Left renal cortex interstitium (tissue), 4 donors: Measurements from ENCODE around the gene PCNT. TPM values are rescaled to one million over a fixed set of nuclear protein-coding genes. Genes with fewer than 3 reads are reported as not detected.
"Not testable (repeated sequence)": the region's sequence is repeated elsewhere in the genome, so short reads cannot be mapped to it uniquely, and the experiment has no call there.

Experiments
- DNase-seq, 4 donors: peaks; one replicate each; pipeline ENCODE4 v3.0.0-alpha.2; 2013; ENCODE audit warnings: low read depth in 4 of 4, low spot score in 2 of 4, missing footprints in 1 of 4
- polyA plus RNA-seq, 4 donors: library from polyadenylated mRNA; unstranded; fragments of 120-200 nt; gene quantifications; one replicate each; pipeline ENCODE4 v1.2.1, GENCODE V29; 2013; ENCODE audit not compliant: insufficient read length in 4 of 4

Gene PCNT
- polyA plus RNA-seq, 4 donors, result 25.6 to 46.3 (median 35.3) TPM

DNA sequence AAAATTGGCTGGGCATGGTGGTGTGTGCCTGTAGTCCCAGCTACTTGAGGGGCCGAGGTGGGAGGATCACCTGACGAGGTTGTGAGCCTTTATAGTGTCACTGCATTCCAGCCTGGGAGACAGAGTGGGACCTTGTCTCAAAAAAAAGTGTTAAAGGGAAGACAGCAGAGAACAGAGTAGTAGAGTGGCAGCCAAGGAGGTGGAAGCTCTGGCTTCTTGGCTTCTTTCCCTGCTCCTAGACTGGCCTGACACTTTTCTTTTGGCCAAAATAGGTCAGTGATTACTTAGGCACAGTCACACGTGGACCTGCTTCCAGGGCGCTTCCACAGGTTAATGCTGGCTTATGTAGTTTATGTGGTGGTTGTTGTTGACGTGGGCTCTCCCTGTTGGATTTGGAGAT, 138.0 kb downstream of the PCNT start:
- DNase-seq, result no peak

DNA sequence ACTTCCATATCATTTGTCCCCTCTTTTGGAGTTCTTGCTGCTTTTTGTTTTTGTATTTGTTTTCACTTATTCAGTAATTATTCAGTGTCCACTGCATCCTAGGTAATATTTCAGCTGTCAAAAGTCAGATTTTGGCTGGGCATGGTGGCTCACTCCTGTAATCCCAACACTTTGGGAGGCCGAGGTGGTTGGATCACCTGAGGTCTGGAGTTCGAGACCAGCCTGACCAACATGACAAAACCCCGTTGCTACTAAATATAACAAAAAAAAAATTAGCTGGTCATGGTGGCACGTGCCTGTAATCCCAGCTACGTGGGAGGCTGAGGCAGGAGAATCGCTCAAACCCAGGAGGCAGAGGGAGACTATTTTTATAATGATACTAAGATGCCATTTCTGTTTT, 141.2 kb downstream of the PCNT start:
- not testable (repeated sequence) for DNase-seq

DNA sequence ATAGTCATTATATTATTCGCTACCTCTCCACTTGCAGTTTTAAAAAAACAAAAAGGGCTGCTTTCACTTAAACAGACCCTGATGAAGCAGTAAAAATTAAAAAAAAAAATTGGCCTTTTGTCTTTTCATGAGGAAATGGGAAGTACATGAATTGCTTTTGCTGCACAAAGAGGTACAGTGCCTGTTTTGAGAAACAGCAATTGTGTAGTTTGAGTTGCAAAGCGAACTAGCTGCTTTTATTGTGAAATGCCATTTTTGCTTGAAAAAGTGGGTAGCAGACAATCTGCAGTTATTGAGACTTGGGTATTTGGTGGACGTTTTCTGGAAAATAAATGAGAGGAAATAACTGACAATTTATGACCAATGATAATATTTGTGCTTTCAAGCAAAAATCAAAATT, 141.7 kb downstream of the PCNT start:
- no peak for DNase-seq

DNA sequence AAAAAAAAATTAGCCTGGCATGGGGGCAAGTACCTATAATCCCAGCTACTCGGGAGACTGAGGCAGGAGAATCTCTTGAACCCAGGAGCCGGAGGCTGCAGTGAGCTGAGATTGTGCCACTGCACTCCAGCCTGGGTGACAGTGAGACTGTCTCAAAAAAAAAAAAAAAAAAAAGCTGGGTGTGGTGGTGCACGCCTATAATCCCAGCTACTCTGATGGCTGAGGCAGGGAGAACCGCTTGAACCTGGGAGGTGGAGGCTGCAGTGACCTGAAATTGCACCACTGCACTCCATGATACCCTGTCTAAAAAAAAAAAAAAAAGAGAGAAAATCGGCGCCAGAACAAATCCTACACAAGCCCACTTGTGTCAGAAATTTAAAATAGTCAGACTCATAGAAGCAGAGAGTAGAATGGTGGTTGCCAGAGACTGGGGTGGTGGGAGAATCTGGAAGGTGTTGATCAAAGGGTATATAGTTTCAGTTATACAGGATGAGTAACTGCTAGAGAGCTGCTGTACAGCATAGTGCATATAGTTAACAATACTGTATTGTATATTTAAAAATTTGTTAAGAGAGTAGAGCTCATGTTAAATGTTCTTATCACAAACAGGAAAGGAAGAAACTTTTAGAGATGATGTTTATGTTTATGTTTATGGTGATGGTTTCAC, 144.3 kb downstream of the PCNT start:
- no peak for DNase-seq

DNA sequence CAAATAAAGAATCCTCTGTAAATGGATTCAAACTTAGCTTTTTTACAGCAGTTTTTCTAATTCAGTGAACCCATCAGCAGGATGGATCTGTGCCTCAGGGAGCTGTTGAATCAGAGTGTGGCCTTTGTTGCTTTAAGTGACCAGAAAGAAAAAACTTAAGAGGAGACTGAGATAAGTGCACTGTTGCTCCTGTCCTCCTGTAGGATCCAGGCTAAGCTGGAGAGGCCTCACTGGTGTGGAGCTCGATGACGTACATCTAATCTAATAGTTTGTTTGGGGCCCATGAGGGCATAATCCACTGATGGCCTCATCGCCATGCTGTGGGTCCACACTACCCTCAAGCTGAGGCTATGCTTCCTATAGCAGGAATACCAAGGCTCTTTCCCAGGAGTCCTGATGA, 145.3 kb downstream of the PCNT start:
- no peak for DNase-seq

DNA sequence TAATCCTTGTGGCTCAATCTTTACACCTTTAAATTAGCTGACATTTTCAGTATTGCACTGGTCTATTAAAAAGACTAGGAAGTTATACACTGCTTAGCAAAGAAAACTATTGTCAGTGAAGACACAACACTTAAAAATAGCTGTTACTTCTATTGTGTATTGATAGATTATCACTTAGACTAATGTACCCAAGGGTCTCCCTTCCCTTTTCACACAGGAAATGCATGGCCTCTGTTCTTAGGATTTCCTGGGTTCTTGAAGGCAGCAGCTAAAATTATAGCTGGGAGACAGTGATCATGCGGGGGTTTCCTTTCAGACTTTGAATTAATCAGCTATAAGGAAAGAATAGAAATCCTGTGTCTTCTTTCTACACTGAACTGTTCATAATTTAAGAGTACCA, 147.6 kb downstream of the PCNT start:
- DNase-seq, result no peak

DNA sequence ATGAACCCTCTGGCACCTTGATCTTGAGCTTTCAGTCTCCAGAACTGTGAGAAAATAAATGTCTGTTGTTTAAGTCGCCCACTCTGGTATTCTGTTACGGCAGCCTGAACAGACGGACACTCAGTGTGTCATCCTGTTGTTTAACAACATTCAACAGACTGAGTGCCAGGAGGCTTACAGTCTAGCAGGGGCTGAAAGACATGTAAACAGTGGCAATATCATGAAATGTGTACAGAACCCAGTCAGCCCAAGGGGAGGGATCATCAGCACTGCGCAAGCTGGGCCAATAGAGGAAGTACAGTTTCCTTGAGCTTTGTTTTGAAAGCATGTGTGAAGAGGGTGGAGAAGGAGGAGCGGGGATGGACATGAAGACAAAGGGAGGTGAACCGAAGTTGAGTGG, 148.3 kb downstream of the PCNT start:
- DNase-seq, result no peak

DNA sequence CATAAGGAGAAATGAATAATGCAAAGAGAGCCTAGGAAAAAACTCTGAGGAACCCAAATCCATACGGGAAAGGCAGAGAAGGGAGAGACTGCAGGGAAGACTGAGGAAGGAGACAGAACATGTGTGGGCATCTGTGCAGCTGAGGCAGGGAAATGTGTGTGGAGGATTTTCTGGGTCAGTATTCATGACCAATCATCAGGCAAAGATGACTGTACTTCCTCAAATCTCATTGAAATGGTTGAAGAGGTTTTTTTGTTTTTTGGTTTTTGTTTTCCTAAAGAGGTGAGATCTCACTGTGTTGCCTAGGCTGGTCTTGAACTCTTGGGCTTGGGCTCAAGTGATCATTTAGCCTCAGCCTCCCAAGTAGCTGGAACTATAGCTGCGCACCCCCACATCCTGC, 150.4 kb downstream of the PCNT start:
- no peak for DNase-seq

DNA sequence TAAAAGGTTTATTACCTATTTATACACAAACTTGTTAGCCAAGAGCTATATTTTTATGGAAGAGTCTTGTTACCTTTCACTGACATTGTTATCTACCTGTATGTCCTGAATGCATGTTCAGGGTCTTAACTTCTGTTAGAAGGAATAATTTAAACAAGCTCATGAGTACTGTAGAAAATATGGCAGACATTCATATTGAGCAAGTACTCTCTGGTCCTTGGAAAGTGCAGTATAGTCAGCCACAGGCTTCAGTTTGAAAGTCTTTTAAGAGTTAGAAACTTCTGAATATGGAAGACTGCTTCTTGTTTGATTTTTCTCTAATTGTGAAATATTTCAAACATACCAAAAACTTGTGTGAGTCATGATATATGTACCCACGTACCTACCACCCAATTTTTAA, 151.3 kb downstream of the PCNT start:
- no peak for DNase-seq

DNA sequence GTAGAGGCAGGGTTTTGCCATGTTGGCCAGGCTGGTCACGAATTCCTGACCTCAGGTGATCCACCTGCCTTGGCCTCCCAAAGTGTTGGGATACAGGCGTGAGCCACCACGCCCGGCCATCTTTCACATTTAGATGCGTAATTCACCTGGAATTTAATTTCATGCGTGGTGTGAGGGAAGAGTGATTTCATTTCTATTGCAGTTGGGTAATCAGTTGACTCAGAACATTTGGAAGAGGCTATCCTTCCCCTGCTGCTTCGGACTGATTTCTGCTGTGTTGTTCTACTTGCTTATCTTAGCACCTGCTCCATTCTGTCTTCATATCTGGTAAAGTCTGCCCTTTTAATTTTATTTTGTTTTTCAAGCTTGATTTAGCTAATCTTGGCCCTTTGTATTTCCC, 153.8 kb downstream of the PCNT start:
- DNase-seq, result no peak

DNA sequence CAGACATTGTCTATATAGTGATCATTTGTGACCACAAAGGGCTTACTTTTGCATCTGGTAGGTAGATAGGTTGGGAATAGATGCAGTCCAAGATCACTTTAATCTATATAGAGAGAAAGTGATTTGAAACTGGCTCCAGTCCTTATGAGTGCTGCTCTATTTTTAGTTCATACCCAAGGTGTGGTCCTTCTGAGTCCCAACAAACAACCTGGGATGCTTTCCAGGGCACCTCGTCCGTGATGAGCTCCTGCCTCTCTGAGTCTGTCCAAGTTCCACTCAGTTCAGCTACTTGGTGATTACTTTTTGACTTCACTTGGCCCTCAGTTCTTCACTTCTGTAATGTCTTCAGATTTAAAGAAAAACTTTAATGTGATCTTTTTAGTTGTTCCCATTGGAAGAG, 155.0 kb downstream of the PCNT start:
- no peak for DNase-seq

DNA sequence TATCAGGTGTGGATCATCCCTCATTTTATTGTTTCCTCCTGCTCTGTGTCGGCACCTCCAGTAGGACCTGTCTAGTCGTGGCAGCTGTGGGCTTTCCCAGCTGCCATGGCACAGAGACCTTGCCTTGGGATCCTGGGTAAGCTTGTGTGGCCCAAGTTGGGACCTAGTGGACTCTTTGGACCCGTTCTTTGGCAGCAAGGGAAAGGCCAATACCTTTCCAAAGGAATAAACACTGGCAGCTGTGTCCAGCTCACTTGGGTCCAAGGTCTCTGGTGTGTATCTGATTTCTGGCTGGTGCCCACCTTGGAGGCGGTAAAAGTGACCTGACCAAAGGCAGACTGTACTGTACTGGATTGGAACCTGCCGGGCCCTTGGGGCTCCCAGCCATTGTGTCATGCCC, 156.5 kb downstream of the PCNT start:
- no peak for DNase-seq

DNA sequence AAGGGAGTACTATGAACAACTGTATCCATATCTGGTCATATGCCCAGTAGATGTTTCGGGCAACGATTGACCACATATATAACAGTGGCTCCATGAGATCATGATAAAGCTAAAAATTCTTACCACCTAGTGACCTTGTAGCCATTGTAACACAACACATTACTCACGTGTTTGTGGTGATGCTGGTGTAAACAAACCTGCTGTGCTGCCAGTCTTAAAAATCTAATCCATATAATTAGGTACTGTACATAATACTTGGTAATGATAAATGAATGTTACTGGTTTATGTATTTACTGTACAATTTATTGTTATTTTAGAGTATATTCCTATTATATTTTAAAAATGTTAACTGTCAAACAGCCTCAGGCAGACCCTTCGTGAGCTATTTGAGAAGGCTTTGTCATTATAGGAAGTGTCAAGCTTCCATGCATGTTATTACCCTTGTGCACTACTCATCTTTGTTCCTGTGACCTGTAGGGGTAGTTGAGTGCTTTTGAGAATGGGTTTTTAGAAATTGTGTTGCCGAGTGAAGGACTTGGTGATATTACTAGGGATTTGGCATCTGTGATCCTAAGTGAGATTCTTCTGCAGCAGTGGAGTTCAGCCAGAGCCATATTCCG, 158.4 kb downstream of the PCNT start:
- DNase-seq, result no peak

DNA sequence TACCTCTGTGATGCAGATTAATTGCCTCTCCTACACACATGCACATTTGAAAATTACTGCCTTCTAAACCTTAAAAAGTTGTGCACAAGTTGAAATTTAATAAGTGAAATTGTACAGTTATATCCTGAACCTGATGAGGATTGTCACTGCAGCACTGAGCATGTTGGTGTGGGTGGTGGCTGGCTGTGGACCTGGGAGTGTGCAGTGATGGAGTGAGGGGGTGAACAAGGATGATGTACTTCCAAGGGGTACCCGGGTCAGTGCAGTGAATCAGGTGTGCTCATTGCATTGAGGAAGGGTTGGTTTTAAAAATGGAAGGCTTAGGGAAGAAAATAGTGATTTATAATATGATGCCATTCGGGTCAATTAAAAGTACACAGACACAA, 158.9 kb downstream of the PCNT start:
- no peak for DNase-seq

DNA sequence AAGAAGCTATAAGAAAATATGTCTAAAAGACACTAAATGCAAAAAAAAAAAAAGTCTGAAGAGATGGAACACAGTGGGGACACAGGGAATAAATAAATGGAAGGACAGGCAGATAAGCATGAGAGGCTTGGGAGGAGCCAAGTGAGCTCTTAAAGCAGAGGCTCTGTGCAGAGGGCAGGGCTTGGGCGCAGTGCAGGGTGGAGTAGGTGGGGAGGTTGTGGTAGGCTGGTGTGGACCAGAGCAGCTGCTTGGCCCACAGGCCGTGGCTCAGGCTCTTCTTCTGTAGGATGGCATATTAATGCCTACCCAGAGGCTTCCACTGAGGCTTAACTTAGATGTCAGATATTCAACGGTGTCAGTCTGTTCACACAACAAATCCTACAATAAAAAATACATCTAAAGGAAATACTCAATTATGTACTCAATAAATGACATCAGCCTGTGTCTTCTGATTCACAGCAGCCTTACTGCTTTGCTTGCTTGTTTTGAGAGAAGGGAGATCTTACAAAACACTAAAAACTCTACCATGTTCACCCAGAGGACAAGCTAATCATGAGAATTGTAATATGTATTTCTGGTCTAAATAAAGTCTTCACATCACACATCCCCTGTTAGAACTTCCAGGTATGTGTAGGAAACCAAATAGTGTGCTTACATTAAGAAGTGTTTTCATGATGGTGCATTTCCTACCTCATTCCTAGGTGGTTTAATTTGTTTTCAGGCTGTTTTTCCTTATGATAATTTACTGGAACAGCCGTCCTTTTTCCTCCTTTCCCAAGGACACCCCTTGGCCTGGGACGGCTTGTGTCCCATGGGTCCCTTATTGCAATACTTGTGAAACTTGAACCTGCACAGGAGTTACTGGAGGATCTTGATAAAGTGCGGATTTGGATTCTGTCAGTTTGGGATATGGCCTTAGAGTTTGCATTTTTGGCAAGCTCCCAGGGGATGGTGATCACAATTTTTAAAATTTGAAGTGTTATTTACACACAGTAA, 159.6 kb downstream of the PCNT start:
- DNase-seq, result no peak

DNA sequence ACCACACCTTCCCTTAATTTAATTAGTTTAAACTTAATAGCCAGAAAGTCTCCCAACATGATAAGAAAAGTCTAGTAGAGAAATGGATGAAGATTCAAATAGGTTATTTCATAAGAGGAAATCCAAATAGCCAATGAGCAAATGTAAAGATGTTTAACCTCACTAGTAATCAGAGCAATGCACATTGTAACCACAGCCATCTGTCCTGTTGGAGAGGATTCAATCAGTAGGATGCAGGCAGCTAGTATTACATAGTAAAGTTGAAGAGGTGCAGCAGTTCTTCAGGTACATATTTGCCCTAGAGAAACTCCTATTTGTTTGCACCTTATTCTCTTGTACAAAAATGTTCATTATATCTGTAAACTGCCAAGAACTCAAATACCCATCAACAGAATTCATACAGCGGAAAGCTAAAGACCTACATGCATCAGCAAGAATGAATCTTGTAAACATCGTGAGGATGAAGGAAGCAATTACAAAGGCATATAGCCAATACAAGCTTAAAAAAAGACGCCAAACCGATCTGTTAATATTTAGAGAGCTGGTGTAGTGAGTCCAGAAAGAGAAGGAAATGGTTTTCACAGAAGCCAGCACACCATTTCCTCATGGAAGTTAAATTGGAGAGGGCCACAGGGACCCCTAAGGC, 162.6 kb downstream of the PCNT start:
- DNase-seq, result no peak

DNA sequence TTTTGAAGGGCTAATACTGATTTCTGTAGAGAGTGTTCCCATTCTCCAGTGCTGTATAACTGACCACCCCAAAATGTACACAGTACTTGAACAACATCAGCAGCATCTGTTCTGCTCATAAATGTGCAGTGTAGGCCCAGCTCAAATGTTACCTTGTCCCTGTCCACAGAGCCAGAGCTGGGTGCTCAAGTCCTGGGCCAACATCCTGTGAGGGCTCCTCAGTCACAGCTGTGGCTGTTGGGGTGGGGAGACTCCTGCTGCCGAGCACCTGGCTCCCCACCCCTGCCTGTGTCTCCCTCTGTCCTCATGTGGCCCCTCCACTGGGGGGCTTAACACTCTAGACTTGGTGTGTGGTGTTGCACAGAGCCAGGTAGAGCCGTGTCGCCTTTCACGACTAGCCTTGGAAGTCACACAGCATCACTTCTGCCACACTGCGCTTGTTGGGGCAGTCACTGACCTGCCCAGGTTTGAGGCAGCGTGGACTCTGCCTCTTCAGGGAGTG, 165.3 kb downstream of the PCNT start:
- no peak for DNase-seq

DNA sequence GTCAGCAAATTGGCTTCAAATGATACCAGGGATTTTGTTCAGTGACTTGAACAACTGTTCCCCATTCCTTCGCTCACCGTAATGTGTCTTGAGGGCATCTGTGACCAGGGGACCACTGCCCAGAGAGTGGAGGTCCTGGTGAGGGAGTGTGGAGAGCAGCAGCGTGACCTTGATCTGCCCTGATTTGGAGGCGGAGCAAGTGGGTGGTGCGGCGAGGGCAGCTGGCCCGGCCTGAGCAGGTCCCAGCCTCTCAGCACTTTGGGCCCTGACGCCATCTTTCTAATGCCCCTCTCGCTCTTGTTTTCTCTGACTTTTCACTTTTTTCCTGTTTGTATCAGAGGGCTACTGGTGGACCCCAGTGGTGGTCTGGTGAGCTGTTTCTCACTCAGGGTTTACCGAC, 165.8 kb downstream of the PCNT start:
- no peak for DNase-seq

DNA sequence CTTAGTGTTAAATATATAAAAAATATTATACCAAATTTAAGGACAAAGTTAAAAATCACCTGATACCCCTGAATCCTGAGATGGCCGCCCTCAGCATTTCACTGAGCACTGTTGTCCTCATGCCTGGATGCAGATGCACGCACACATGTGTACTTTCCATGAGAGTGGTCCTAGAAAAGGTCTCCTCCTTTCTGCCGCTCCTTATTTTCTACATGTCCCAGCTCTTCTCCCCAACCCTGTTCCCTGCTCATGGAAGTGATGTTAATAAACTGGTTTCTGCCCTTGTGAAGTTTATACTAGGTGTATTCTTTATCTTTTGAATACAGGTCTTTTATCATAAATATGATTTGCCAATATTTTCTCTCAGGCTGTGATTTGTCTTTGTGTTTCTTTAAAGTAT, 167.6 kb downstream of the PCNT start:
- DNase-seq, result no peak

DNA sequence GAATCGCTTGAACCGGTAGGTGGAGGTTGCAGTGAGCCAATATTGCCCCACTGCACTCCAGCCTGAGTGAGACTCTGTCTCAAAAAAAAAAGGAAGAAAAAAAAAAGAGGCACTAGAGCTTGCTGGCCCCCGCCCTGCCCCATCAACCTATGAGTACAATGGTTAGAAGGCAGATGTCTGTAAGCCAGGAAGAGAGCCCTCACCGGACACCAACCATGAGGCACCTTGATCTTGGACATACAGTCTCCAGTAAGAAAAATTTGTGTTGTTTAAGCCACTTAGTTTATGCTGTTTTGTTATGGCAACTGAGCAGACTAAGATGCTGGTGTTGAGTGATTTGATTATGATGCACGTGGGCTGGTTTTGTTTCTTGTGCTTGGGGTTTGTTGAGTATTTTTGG, 168.9 kb downstream of the PCNT start:
- DNase-seq, result no peak

DNA sequence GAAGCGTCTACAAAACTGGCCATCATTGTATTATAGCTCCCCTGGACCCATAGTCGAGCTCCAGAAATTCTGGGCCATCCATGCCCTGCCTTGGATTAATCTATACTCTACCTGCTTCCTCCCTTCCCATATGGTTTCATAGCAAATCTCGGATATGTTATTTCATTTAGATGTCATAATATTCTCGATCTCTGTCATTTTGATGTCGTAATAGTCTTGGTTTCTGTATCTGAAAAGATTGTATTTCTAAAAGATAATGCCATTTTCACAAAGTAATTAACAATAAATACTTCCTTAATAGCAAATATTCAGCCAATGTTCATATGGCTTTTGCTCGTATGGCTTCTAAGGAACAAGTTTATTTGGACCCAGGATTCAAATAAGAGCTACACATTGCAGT, 169.9 kb downstream of the PCNT start:
- no peak for DNase-seq
